Neural cell (in vitro differentiated cells): Measurements from ENCODE around the gene C11orf91.
A peak's percentile ranks its signal among the peaks of the same experiment; 100 is the strongest.

ENCODE experiments used
- TAF1 ChIP-seq: IDR thresholded peaks from 2 replicates; pipeline ENCODE4 v1.6.1; 2012; ENCODE audit warnings: low read depth
- TF ChIP-seq, protein P1 (sequence below): fragments of 450-650 bp; IDR thresholded peaks from 2 replicates; pipeline ENCODE4 v1.5.1; 2014; ENCODE audit warnings: antibody characterized with exemption, mild to moderate bottlenecking, moderate library complexity; ENCODE audit not compliant: poor library complexity, severe bottlenecking

DNA sequence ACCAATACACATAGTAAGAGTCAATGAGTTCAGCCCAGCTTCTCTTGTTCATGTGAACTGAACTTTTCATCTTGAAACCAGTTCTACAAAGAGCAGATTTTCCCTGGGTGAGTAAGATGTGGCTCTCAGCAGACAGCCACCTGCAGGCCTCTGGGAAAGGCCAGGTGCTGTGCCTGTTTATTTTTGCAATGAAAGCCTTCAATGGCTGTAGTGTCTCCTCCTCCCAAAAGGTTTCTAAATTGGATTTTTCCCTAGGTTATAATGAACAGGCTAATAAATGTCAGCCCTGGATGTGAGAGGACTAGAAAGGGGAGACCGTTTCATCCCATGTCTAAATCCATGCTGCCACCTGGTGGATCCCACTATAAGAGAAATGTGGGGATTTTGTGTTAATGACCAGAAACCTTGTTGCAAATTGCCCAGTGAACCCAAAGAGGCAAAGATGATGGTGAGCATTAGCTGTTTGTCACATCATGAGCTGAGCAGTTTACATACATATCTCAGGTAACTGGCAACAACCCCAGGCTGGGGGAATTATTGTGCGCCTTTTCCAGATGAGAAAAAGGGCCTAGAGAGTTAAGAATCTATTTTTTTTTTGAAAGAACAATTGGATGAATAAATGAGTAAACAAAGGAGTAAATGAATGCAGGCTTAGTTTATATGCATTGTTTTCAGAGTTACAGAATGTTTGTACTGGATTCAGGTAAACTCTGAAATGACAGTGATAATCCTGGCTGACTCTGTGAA is 12.7 kb downstream of the C11orf91 start:
- TF ChIP-seq, protein P1, sequence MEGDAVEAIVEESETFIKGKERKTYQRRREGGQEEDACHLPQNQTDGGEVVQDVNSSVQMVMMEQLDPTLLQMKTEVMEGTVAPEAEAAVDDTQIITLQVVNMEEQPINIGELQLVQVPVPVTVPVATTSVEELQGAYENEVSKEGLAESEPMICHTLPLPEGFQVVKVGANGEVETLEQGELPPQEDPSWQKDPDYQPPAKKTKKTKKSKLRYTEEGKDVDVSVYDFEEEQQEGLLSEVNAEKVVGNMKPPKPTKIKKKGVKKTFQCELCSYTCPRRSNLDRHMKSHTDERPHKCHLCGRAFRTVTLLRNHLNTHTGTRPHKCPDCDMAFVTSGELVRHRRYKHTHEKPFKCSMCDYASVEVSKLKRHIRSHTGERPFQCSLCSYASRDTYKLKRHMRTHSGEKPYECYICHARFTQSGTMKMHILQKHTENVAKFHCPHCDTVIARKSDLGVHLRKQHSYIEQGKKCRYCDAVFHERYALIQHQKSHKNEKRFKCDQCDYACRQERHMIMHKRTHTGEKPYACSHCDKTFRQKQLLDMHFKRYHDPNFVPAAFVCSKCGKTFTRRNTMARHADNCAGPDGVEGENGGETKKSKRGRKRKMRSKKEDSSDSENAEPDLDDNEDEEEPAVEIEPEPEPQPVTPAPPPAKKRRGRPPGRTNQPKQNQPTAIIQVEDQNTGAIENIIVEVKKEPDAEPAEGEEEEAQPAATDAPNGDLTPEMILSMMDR = peak; percentile 94
- no peak for TF ChIP-seq TAF1
